Retinal pigment epithelial cell (primary cell): ENCODE results near the gene POMC.
"Not testable (repeated sequence)": the region's sequence is repeated elsewhere in the genome, so short reads cannot be mapped to it uniquely, and the experiment has no call there.

Experiments
- DNase-seq: peaks from one replicate; pipeline ENCODE4 v3.0.0-alpha.2; 2010; ENCODE audit warnings: low read depth
- H3K4me3 ChIP-seq: 2 replicates; pipeline ENCODE4 v1.5.1; 2011; ENCODE audit warnings: mild to moderate bottlenecking, low read length, control low read depth, moderate library complexity
- TF ChIP-seq, protein P1 (sequence below): conservative IDR thresholded peaks from 2 replicates; pipeline ENCODE4 v1.5.1; 2011; ENCODE audit warnings: low read depth, low read length, control low read depth, inconsistent platforms

Gene POMC

DNA sequence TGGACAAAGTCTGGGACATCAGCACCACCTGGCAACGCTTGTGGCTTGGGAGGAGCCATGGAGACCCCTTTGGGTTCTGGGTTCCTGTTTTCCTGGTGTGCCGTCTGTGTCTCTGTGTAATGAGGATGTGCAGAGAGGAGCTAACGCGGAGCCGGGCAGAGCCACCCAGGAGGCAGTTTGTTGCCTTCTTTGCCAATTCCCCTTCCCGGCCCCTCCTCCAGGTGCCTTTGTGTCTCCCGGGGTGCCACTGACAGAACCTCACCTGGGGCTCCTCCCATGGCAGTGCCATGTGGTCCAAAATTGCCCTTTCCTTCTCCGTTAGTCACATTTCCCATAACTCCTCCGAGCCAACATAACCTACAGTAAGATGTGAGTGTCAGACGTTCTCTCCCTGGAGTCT is 13.0 kb downstream of the POMC start:
- DNase-seq: no peak
- TF ChIP-seq, protein P1, sequence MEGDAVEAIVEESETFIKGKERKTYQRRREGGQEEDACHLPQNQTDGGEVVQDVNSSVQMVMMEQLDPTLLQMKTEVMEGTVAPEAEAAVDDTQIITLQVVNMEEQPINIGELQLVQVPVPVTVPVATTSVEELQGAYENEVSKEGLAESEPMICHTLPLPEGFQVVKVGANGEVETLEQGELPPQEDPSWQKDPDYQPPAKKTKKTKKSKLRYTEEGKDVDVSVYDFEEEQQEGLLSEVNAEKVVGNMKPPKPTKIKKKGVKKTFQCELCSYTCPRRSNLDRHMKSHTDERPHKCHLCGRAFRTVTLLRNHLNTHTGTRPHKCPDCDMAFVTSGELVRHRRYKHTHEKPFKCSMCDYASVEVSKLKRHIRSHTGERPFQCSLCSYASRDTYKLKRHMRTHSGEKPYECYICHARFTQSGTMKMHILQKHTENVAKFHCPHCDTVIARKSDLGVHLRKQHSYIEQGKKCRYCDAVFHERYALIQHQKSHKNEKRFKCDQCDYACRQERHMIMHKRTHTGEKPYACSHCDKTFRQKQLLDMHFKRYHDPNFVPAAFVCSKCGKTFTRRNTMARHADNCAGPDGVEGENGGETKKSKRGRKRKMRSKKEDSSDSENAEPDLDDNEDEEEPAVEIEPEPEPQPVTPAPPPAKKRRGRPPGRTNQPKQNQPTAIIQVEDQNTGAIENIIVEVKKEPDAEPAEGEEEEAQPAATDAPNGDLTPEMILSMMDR: no peak
- no peak overlapping the region for H3K4me3 ChIP-seq

DNA sequence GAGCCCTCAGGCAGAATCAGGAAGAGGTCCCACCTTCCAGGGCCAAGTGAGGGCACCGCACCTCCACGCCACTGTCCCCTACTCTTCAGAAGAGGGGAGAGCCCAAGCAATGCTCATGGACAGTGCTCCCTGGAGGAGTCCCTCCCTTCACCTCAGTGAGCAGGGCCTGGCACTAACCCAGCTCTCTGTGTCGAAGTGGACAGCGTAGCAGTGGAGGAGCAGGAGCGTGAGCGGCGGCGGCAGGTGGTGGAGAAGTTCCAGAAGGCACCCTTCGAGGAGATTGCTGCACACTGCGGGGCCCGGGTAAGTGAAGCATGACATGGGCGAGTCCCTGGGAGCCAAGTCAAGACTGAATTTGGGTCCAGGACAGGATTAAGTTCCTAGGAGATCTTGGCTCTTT is 16.7 kb downstream of the POMC start:
- DNase-seq: no peak
- H3K4me3 ChIP-seq: no peak overlapping the region
- TF ChIP-seq, protein P1: no peak

DNA sequence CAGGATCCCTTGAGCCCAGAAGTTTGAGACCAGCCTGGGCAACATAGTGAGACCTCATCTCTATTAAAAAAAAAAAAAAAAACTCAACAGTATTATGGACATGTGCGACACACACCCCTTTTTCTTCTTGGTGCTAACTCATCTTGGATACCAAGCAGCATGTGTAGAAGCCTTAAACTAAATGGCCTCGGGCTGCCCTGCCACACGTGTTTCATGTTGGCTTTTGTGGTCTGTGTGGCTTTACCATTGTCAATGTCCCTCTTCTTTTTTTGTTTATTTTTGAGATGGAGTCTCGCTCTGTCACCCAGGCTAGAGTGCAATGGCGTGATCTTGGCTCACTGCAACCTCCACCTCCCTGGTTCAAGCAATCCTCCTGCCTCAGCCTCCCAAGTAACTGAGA is 17.4 kb downstream of the POMC start:
- H3K4me3 ChIP-seq, DNase-seq: not testable (repeated sequence)

DNA sequence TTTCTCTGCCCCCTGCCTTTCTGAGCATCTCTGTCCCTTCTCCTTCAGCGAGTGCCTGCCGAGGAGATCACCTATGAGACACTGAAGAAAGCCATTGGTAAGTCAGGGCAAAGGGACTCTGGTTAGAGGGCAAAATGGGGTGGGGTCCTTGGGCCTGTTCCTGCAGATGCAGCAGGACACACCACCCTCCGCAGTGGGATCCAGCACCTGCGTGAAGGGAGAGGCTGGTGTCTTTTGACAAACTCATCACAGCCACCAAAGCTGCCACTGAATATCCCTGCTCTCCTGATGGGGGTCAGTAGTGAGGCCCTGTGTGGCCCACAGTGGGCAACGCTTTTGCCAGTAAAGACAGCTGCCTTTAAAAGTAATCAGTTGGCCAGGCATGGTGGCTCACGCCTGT is 18.7 kb downstream of the POMC start:
- TF ChIP-seq, protein P1: no peak
- no peak for DNase-seq

DNA sequence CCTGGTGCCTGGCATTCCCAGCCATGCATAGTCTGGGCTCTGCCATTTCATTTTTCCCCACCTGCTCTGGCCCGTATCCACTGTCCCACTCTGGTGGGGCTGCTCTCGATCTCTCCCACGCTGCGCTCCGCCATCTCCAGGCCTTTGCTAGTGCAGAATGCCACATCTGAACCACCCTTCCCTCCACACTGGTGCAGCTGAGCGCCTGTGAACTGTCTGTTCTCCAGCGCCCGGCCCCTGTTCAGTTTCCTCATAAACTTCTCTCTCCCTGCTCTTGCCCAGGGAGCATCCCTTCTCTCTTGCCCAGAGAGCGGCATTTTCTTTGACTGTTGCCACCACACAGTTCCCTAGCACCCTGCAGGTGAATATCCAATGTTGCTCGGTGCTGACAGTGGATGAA is 21.5 kb downstream of the POMC start:
- DNase-seq: no peak
- H3K4me3 ChIP-seq: no peak overlapping the region
- TF ChIP-seq, protein P1: no peak

More for the DNA sequence above, 18.7 kb downstream of the POMC start:
- no peak overlapping the region for H3K4me3 ChIP-seq

DNA sequence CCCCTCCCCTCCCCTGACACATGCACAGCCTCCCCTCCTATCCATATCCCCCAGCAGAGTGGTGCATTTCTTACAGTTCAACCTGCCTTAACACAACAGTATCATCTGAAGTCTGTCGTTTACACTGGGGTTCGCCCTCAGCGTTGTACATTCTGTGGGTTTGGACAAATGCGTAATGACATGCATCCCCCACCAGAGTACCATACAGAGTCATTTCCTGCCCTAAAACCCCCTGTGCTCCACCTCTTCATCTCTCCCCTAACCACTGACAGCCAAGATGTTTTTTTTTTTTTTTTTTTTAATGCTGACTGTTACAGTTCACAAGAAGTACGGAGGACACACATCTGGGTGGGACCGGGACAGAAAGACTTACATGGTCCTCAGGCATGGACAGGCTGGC is 22.6 kb downstream of the POMC start:
- TF ChIP-seq, protein P1: no peak

DNA sequence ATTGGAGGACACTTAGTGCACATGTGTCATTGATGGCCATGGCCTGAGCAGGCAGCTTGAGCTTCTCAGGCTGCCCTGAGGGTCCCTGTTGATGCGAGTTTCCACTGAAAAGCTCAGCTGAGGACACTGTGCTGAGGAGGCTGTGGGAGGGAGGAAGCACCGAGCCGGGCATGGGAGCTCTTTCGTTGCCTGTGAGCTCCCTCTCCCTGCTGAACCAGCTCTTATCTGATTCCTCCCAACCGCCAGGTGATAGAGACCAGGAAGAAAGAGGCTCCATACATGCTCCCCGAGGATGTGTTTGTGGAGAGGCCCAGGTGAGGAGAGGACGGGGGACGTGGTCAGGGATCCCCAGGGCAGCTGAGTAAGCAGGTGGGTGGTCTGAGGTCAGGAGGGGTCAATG is 27.3 kb downstream of the POMC start:
- TF ChIP-seq, protein P1: no peak
- DNase-seq: no peak
- H3K4me3 ChIP-seq: no peak overlapping the region

More for the DNA sequence above, 22.6 kb downstream of the POMC start:
- DNase-seq: no peak
- H3K4me3 ChIP-seq: no peak overlapping the region

DNA sequence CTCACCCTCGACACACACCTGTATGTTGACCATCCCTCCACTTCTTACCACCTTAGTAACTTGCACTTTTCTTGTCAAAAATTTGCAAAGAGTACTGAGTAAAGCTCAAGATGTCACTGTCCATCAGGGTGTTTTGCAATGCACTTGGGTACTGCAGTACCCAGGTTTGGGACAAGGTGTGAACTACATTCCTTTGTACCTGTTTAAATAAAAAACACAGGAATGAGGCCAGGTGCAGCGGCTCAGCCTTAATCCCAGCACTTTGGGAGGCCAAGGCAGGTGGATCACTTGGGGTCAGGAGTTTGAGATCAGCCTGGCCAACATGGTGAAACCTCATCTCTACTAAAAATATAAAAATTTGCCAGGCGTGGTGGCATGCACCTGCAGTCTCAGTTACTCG is 27.8 kb downstream of the POMC start:
- H3K4me3 ChIP-seq, DNase-seq: not testable (repeated sequence)
